Fibroblast of lung (primary cell): ENCODE results near the gene SGSH.

Experiments used
- EZH2 ChIP-seq: IDR thresholded peaks from 2 replicates; pipeline ENCODE4 v1.5.1; 2012; ENCODE audit warnings: low read length, control low read depth, mild to moderate bottlenecking; ENCODE audit errors: missing control alignments
- TF ChIP-seq, protein P1 (sequence below), 2 donors: IDR thresholded peaks in 1 of 2; conservative IDR thresholded peaks in 1 of 2; 1 replicate in 1 of 2; 2 replicates in 1 of 2; pipeline ENCODE4 v1.5.1; 2011 to 2012; ENCODE audit warnings: low read length in 2 of 2, control low read depth in 1 of 2, inconsistent platforms in 1 of 2, low read depth in 1 of 2, mild to moderate bottlenecking in 1 of 2

DNA sequence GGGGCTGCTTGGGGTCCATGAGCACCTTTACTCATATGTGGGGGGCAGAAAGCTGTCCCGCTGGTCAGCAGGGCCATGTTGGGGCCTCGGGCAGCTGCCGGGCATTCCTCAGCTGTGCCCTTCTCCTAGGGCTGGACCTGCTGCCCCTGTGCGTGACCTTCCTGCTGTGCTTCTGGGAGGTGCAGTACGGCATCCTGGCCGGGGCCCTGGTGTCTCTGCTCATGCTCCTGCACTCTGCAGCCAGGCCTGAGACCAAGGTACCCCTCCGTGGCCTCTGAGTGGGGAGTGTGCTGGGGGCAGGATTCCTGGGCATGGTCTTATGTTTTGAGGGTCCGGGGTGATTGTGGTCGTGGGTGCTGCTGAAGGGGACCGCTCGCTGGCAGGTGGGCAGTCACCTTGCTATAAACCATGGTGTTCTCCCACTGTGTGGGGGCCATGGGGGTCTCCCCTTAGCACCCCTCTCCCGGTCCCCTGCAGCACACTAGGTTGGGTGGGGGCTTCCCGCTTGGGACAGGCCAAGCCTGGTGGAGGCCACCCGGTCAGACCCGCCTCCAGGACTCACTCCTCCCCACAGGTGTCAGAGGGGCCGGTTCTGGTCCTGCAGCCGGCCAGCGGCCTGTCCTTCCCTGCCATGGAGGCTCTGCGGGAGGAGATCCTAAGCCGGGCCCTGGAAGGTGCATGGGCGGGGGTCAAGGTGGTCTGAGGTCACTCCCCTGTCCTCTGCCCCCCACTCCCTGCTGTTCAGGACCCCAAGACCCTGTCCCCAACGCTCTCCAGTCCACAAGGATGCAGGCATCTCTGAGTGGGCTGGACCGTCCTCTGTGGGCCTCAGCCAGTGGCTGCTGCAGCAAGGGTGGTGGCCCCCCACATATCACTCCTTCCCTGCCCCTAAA lies 28.1 kb upstream of the SGSH start:
- TF ChIP-seq, protein P1, sequence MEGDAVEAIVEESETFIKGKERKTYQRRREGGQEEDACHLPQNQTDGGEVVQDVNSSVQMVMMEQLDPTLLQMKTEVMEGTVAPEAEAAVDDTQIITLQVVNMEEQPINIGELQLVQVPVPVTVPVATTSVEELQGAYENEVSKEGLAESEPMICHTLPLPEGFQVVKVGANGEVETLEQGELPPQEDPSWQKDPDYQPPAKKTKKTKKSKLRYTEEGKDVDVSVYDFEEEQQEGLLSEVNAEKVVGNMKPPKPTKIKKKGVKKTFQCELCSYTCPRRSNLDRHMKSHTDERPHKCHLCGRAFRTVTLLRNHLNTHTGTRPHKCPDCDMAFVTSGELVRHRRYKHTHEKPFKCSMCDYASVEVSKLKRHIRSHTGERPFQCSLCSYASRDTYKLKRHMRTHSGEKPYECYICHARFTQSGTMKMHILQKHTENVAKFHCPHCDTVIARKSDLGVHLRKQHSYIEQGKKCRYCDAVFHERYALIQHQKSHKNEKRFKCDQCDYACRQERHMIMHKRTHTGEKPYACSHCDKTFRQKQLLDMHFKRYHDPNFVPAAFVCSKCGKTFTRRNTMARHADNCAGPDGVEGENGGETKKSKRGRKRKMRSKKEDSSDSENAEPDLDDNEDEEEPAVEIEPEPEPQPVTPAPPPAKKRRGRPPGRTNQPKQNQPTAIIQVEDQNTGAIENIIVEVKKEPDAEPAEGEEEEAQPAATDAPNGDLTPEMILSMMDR (conservative IDR thresholded peaks at IDR 0.05 in 1 of 2, IDR thresholded peaks at IDR 0.05 in 1 of 2; ENCODE audit: low read depth in 1 of 2, low read length in 2 of 2): no peak
- no peak for TF ChIP-seq EZH2
